ENCODE data around the gene CPLANE1. TPM values are rescaled to one million over a fixed set of nuclear protein-coding genes. Genes with fewer than 3 reads are reported as not detected.
"Not testable (repeated sequence)": the region's sequence is repeated elsewhere in the genome, so short reads cannot be mapped to it uniquely, and the experiment has no call there.

The CPLANE1 gene
- total RNA-seq, 2 experiments from 2014 or later: 6.2 to 7.4 TPM

GRCh38 chr5:37170856-37171255 is 78.3 kb downstream of the CPLANE1 start:
- ChIA-PET POLR2A (interaction anchor here (0.5 kb wide), 1 partner anchor 65 kb away, joined by 5 read pairs; no protein-coding TSS in a partner anchor), CTCF (no interaction called here)
- DNase-seq (no peak), ATAC-seq (no peak)
- no peaks in the 10 kb centered on the region for H3K4me1 Mint-ChIP-seq
- H3K27me3 Mint-ChIP-seq: no peaks in the 10 kb centered on the region
- intact Hi-C loops (cut with DNase I, micrococcal nuclease): no loop called here
- peaks cover 28% of the 10 kb centered on the region for H3K36me3 Mint-ChIP-seq (ENCODE audit: low read depth)
- H3K9me3 Mint-ChIP-seq (ENCODE audit: low read depth): no peaks in the 10 kb centered on the region
- no peak overlapping the region for H3K4me3 Mint-ChIP-seq
- no peak overlapping the region for H3K27ac Mint-ChIP-seq

- peaks cover 20% of the 10 kb centered on the region for H3K36me3 Mint-ChIP-seq (ENCODE audit: low read depth)
- ChIA-PET CTCF (no interaction called here), POLR2A (no interaction called here)
- intact Hi-C loops (cut with DNase I, micrococcal nuclease): no loop called here
- H3K4me1 Mint-ChIP-seq: no peaks in the 10 kb centered on the region
- DNase-seq (no peak), ATAC-seq (no peak)
- no peak overlapping the region for H3K27ac Mint-ChIP-seq
- no peak overlapping the region for H3K4me3 Mint-ChIP-seq
- no peaks in the 10 kb centered on the region for H3K9me3 Mint-ChIP-seq (ENCODE audit: low read depth)
- H3K27me3 Mint-ChIP-seq: no peaks in the 10 kb centered on the region
These were observed 83.0 kb downstream of the CPLANE1 start for GRCh38 chr5:37166197-37166596.

GRCh38 chr5:37165761-37166160 is 83.4 kb downstream of the CPLANE1 start:
- ChIA-PET POLR2A (no interaction called here), CTCF (no interaction called here)
- Mint-ChIP-seq H3K4me3 (no peak overlapping the region), H3K36me3 (ENCODE audit: low read depth) (peaks cover 20% of the 10 kb centered on the region), H3K27me3 (no peaks in the 10 kb centered on the region), H3K27ac (no peak overlapping the region), H3K9me3 (ENCODE audit: low read depth) (no peaks in the 10 kb centered on the region), H3K4me1 (no peaks in the 10 kb centered on the region)
- ATAC-seq: no peak
- no peak for DNase-seq
- intact Hi-C loops (cut with DNase I, micrococcal nuclease): no loop called here

- Mint-ChIP-seq H3K9me3 (ENCODE audit: low read depth) (no peaks in the 10 kb centered on the region), H3K4me3 (no peak overlapping the region)
- CTCF ChIA-PET: interaction anchor here (1.0 kb wide), 1 partner anchor 11 kb away, joined by 3 read pairs; no protein-coding TSS in a partner anchor
These were observed 95.5 kb downstream of the CPLANE1 start for GRCh38 chr5:37153661-37154060.

GRCh38 chr5:37146896-37147295 is 102.3 kb downstream of the CPLANE1 start:
- Mint-ChIP-seq H3K9me3 (ENCODE audit: low read depth) (peaks cover 5% of the 10 kb centered on the region), H3K4me1 (no peaks in the 10 kb centered on the region), H3K36me3 (ENCODE audit: low read depth) (peaks cover 21% of the 10 kb centered on the region), H3K27ac (no peak overlapping the region), H3K4me3 (no peak overlapping the region), H3K27me3 (no peaks in the 10 kb centered on the region)
- ATAC-seq (no peak), DNase-seq (no peak)
- CTCF ChIA-PET: no interaction called here
- intact Hi-C loops (cut with DNase I, micrococcal nuclease): no loop called here
- POLR2A ChIA-PET: no interaction called here

More at GRCh38 chr5:37153661-37154060, 95.5 kb downstream of the CPLANE1 start:
- POLR2A ChIA-PET: no interaction called here
- no peak overlapping the region for H3K27ac Mint-ChIP-seq
- DNase-seq (no peak), ATAC-seq (no peak)
- intact Hi-C loops (cut with DNase I, micrococcal nuclease): no loop called here
- H3K27me3 Mint-ChIP-seq: no peaks in the 10 kb centered on the region
- no peaks in the 10 kb centered on the region for H3K4me1 Mint-ChIP-seq
- peaks cover 6% of the 10 kb centered on the region for H3K36me3 Mint-ChIP-seq (ENCODE audit: low read depth)

- no peak for DNase-seq
- CTCF ChIA-PET: no interaction called here
- Mint-ChIP-seq H3K4me3 (no peak overlapping the region), H3K9me3 (ENCODE audit: low read depth) (peaks cover 20% of the 10 kb centered on the region), H3K27ac (no peak overlapping the region), H3K4me1 (no peaks in the 10 kb centered on the region), H3K27me3 (no peaks in the 10 kb centered on the region), H3K36me3 (ENCODE audit: low read depth) (peaks cover 36% of the 10 kb centered on the region)
- ATAC-seq: no peak
- POLR2A ChIA-PET: no interaction called here
- intact Hi-C loops (cut with DNase I, micrococcal nuclease): no loop called here
These were observed 112.5 kb downstream of the CPLANE1 start for GRCh38 chr5:37136694-37137093.

GRCh38 chr5:37135312-37135711 is 113.9 kb downstream of the CPLANE1 start:
- CTCF ChIA-PET; H3K27me3 Mint-ChIP-seq; H3K4me3 Mint-ChIP-seq; intact Hi-C loops (cut with DNase I, micrococcal nuclease); H3K4me1 Mint-ChIP-seq; H3K27ac Mint-ChIP-seq; ATAC-seq; DNase-seq; POLR2A ChIA-PET: not testable (repeated sequence)
- peaks cover 20% of the 10 kb centered on the region for H3K9me3 Mint-ChIP-seq (ENCODE audit: low read depth)
- peaks cover 34% of the 10 kb centered on the region for H3K36me3 Mint-ChIP-seq (ENCODE audit: low read depth)

- H3K9me3 Mint-ChIP-seq (ENCODE audit: low read depth): peaks cover 20% of the 10 kb centered on the region
- H3K36me3 Mint-ChIP-seq (ENCODE audit: low read depth): peaks cover 34% of the 10 kb centered on the region
- DNase-seq: no peak
- ChIA-PET CTCF (no interaction called here), POLR2A (no interaction called here)
- no peaks in the 10 kb centered on the region for H3K4me1 Mint-ChIP-seq
- intact Hi-C loops (cut with DNase I, micrococcal nuclease): no loop called here
- no peaks in the 10 kb centered on the region for H3K27me3 Mint-ChIP-seq
- ATAC-seq: no peak
- H3K27ac Mint-ChIP-seq: no peak overlapping the region
- no peak overlapping the region for H3K4me3 Mint-ChIP-seq
These were observed 115.2 kb downstream of the CPLANE1 start for GRCh38 chr5:37133939-37134338.

- POLR2A ChIA-PET: no interaction called here
- intact Hi-C loops (cut with DNase I, micrococcal nuclease): no loop called here
- H3K4me3 Mint-ChIP-seq: no peak overlapping the region
- DNase-seq (no peak), ATAC-seq (no peak)
- H3K27me3 Mint-ChIP-seq: no peaks in the 10 kb centered on the region
- H3K4me1 Mint-ChIP-seq: no peaks in the 10 kb centered on the region
- H3K27ac Mint-ChIP-seq: no peak overlapping the region
- CTCF ChIA-PET: no interaction called here
- peaks cover 16% of the 10 kb centered on the region for H3K9me3 Mint-ChIP-seq (ENCODE audit: low read depth)
- H3K36me3 Mint-ChIP-seq (ENCODE audit: low read depth): peaks cover 28% of the 10 kb centered on the region
These were observed 116.5 kb downstream of the CPLANE1 start for GRCh38 chr5:37132646-37133045.

GRCh38 chr5:37121465-37121864 is 127.7 kb downstream of the CPLANE1 start:
- peaks cover 9% of the 10 kb centered on the region for H3K36me3 Mint-ChIP-seq (ENCODE audit: low read depth)
- no peaks in the 10 kb centered on the region for H3K4me1 Mint-ChIP-seq
- H3K27me3 Mint-ChIP-seq: no peaks in the 10 kb centered on the region
- ChIA-PET POLR2A (no interaction called here), CTCF (interaction anchor here (0.7 kb wide), 1 partner anchor 10 kb away, joined by 3 read pairs; no protein-coding TSS in a partner anchor)
- DNase-seq (no peak), ATAC-seq (peak; percentile 23)
- no peak overlapping the region for H3K4me3 Mint-ChIP-seq
- intact Hi-C loops (cut with DNase I, micrococcal nuclease): no loop called here
- H3K27ac Mint-ChIP-seq: no peak overlapping the region
- no peaks in the 10 kb centered on the region for H3K9me3 Mint-ChIP-seq (ENCODE audit: low read depth)

- Mint-ChIP-seq H3K4me3 (no peak overlapping the region), H3K9me3 (ENCODE audit: low read depth) (no peaks in the 10 kb centered on the region), H3K36me3 (ENCODE audit: low read depth) (peaks cover 10% of the 10 kb centered on the region), H3K27ac (no peak overlapping the region), H3K4me1 (no peaks in the 10 kb centered on the region), H3K27me3 (no peaks in the 10 kb centered on the region)
- DNase-seq (no peak), ATAC-seq (no peak)
- ChIA-PET POLR2A (no interaction called here), CTCF (interaction anchor here (0.7 kb wide), 1 partner anchor 10 kb away, joined by 3 read pairs; no protein-coding TSS in a partner anchor)
- intact Hi-C loops (cut with DNase I, micrococcal nuclease): no loop called here
These were observed 128.1 kb downstream of the CPLANE1 start for GRCh38 chr5:37121027-37121426.

- Mint-ChIP-seq H3K9me3 (ENCODE audit: low read depth) (no peaks in the 10 kb centered on the region), H3K36me3 (ENCODE audit: low read depth) (peaks cover 12% of the 10 kb centered on the region), H3K4me3 (no peak overlapping the region), H3K27ac (no peak overlapping the region), H3K27me3 (no peaks in the 10 kb centered on the region), H3K4me1 (no peaks in the 10 kb centered on the region)
- ATAC-seq (no peak), DNase-seq (peak; percentile 12)
- ChIA-PET CTCF (no interaction called here), POLR2A (no interaction called here)
- intact Hi-C loops (cut with DNase I, micrococcal nuclease): no loop called here
These were observed 128.9 kb downstream of the CPLANE1 start for GRCh38 chr5:37120270-37120669.

GRCh38 chr5:37116359-37116758 is 132.8 kb downstream of the CPLANE1 start:
- no peak for ATAC-seq
- Mint-ChIP-seq H3K36me3 (ENCODE audit: low read depth) (peaks cover 26% of the 10 kb centered on the region), H3K4me1 (peaks cover 22% of the 10 kb centered on the region), H3K27ac (no peak overlapping the region), H3K27me3 (no peaks in the 10 kb centered on the region), H3K4me3 (no peak overlapping the region), H3K9me3 (ENCODE audit: low read depth) (peaks cover 8% of the 10 kb centered on the region)
- intact Hi-C loops (cut with DNase I, micrococcal nuclease): loop anchor here in 1 of 2 experiments (10.0 kb wide), 1 partner anchor 338 kb away; no protein-coding TSS in a partner anchor
- POLR2A ChIA-PET: no interaction called here
- CTCF ChIA-PET: no interaction called here
- no peak for DNase-seq
